ENCODE measurements around the gene PSMD14.
"Not testable (repeated sequence)": the region's sequence is repeated elsewhere in the genome, so short reads cannot be mapped to it uniquely, and the experiment has no call there.

The PSMD14 gene

DNA sequence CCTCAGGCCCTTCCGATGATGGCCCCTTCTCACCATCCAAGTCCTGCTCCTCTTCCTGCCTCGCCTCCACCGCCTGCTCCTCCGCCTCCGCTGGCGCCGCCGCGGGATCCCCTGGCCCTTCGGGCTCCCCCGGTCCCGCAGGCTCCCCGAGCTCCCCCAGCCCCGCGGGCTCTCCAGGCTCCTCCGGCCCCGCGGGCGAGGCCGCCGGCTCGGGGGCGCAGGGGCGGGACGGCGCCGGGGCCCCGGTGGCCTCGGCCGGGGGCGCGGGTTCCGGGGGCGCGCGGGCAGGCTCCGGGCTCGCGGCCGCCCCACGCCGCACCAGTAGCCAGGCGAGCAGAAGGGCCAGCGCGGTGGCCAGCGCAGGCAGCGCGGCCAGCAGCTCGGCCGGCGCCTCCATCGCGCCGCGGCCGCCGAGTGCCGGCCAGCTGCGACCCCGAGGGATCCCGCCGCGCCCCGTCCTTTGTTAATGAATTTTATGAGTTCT, 32.7 kb downstream of the PSMD14 start:
- H3K27me3 ChIP-seq (ENCODE audit: control insufficient read depth, insufficient read depth, low read length); H3K27ac ChIP-seq (ENCODE audit: low read length); H3K9me3 ChIP-seq (ENCODE audit: control insufficient read depth, low read depth, low read length); H3K9ac ChIP-seq (ENCODE audit: low read length); H3K4me1 ChIP-seq (ENCODE audit: control insufficient read depth, low read depth, low read length); H3K36me3 ChIP-seq (ENCODE audit: control insufficient read depth, low read depth, low read length); H3K4me3 ChIP-seq (ENCODE audit: low read length): not testable (repeated sequence)

GRCh38 chr2:161343235-161343634, 35.0 kb downstream of the PSMD14 start:
- Histone ChIP-seq H3K9ac (ENCODE audit: low read length) (no peak overlapping the region), H3K36me3 (ENCODE audit: control insufficient read depth, low read depth, low read length) (peaks cover 5% of the 10 kb centered on the region), H3K27ac (ENCODE audit: low read length) (no peak overlapping the region), H3K9me3 (ENCODE audit: control insufficient read depth, low read depth, low read length) (no peaks in the 10 kb centered on the region), H3K4me1 (ENCODE audit: control insufficient read depth, low read depth, low read length) (no peaks in the 10 kb centered on the region), H3K4me3 (ENCODE audit: low read length) (no peak overlapping the region), H3K27me3 (ENCODE audit: control insufficient read depth, insufficient read depth, low read length) (no peaks in the 10 kb centered on the region)

DNA sequence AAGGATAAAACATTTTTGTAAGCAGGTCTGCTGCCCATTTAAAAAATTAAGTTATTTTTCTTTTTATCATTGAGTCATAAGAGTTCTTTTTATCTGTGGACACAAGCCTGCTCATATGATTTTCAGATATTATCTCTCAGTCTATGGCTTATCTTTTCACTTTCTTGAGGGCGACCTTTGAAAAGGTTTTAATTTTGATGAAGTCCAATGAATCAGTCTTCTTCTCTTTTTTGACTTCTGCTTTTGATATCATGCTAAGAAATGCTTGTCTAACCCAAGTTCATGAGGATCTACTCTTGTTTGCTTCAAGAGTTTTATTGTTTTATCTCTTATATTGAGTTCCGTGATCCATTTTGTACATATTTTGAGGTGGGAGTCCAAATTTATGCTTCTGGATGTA, 36.5 kb downstream of the PSMD14 start:
- Histone ChIP-seq H3K36me3 (ENCODE audit: control insufficient read depth, low read depth, low read length) (no peaks in the 10 kb centered on the region), H3K9ac (ENCODE audit: low read length) (no peak overlapping the region), H3K27me3 (ENCODE audit: control insufficient read depth, insufficient read depth, low read length) (no peaks in the 10 kb centered on the region), H3K27ac (ENCODE audit: low read length) (no peak overlapping the region), H3K4me3 (ENCODE audit: low read length) (no peak overlapping the region), H3K4me1 (ENCODE audit: control insufficient read depth, low read depth, low read length) (no peaks in the 10 kb centered on the region), H3K9me3 (ENCODE audit: control insufficient read depth, low read depth, low read length) (no peaks in the 10 kb centered on the region)

DNA sequence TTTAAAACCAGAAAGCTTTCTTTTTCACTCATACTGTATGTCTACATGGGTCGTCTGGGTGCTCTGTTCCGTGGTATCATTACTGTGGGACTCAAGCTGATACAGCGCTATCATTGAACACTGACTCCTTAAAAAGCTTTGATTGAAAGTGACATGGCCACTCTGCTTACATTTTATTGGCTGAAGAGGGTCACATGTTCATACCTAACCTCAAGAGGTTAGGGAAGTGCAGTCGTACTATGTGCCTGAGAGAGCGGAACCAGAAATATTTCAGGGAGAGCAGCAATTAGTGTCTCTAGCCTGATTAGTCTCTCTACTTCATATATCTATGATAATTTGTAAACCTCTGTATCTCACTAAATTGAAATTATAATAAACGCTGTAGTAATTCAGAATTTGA, 43.5 kb downstream of the PSMD14 start:
- H3K9ac ChIP-seq (ENCODE audit: low read length) = no peak overlapping the region
- H3K9me3 ChIP-seq (ENCODE audit: control insufficient read depth, low read depth, low read length) = no peaks in the 10 kb centered on the region
- no peak overlapping the region for H3K4me3 ChIP-seq (ENCODE audit: low read length)
- H3K27me3 ChIP-seq (ENCODE audit: control insufficient read depth, insufficient read depth, low read length) = no peaks in the 10 kb centered on the region
- H3K27ac ChIP-seq (ENCODE audit: low read length) = no peak overlapping the region
- H3K4me1 ChIP-seq (ENCODE audit: control insufficient read depth, low read depth, low read length) = peaks cover 8% of the 10 kb centered on the region
- no peaks in the 10 kb centered on the region for H3K36me3 ChIP-seq (ENCODE audit: control insufficient read depth, low read depth, low read length)

DNA sequence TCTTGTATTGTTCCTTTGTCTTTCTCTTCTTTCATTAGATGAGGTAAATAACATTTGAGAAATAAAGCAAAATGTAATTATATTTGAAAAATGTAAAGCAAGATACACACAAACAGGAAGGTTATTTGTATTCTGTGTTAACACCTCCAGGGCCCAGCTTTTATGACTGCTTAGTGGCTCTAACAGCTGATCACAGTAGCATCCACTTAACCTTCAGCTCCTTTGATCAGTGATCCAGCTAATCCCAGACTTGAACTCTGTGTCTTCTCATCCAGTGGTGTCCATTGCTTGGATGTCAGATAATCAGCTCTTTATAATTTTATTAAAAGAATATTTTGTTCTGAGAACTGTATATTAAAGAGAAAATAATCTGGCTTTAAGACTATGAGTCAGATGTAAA, 44.5 kb downstream of the PSMD14 start:
- Histone ChIP-seq H3K9ac (ENCODE audit: low read length) (no peak overlapping the region), H3K27me3 (ENCODE audit: control insufficient read depth, insufficient read depth, low read length) (no peaks in the 10 kb centered on the region), H3K36me3 (ENCODE audit: control insufficient read depth, low read depth, low read length) (no peaks in the 10 kb centered on the region), H3K4me3 (ENCODE audit: low read length) (no peak overlapping the region), H3K27ac (ENCODE audit: low read length) (no peak overlapping the region), H3K9me3 (ENCODE audit: control insufficient read depth, low read depth, low read length) (no peaks in the 10 kb centered on the region), H3K4me1 (ENCODE audit: control insufficient read depth, low read depth, low read length) (peaks cover 8% of the 10 kb centered on the region)

DNA sequence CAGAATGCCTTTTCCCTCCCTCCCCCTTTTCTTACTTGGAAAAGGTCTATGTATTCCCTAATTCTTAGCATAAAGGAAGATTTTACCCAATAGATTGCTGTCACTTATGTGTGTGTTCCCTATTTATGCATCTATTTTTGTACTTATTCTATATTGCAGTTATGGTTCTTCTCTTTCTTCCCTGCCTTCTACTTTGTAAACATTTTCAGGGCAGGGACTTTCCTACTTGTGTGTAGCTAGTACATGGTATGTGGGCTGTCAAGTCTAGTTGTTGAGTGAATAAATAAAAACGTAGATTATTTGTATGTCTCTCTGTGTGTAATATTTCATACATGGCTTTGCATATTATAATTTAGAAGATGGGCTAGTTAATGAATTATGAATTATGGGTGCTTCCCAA, 45.3 kb downstream of the PSMD14 start:
- H3K36me3 ChIP-seq (ENCODE audit: control insufficient read depth, low read depth, low read length) = no peaks in the 10 kb centered on the region
- no peak overlapping the region for H3K27ac ChIP-seq (ENCODE audit: low read length)
- peaks cover 8% of the 10 kb centered on the region for H3K4me1 ChIP-seq (ENCODE audit: control insufficient read depth, low read depth, low read length)
- no peaks in the 10 kb centered on the region for H3K9me3 ChIP-seq (ENCODE audit: control insufficient read depth, low read depth, low read length)
- no peaks in the 10 kb centered on the region for H3K27me3 ChIP-seq (ENCODE audit: control insufficient read depth, insufficient read depth, low read length)
- H3K9ac ChIP-seq (ENCODE audit: low read length) = no peak overlapping the region
- H3K4me3 ChIP-seq (ENCODE audit: low read length) = no peak overlapping the region

- H3K27me3 ChIP-seq (ENCODE audit: control insufficient read depth, insufficient read depth, low read length) = no peaks in the 10 kb centered on the region
- H3K36me3 ChIP-seq (ENCODE audit: control insufficient read depth, low read depth, low read length) = no peaks in the 10 kb centered on the region
- H3K4me1 ChIP-seq (ENCODE audit: control insufficient read depth, low read depth, low read length) = peaks cover 8% of the 10 kb centered on the region
- no peak overlapping the region for H3K27ac ChIP-seq (ENCODE audit: low read length)
- H3K4me3 ChIP-seq (ENCODE audit: low read length) = no peak overlapping the region
- no peak overlapping the region for H3K9ac ChIP-seq (ENCODE audit: low read length)
- no peaks in the 10 kb centered on the region for H3K9me3 ChIP-seq (ENCODE audit: control insufficient read depth, low read depth, low read length)
These were observed 45.9 kb downstream of the PSMD14 start for GRCh38 chr2:161354106-161354505.

DNA sequence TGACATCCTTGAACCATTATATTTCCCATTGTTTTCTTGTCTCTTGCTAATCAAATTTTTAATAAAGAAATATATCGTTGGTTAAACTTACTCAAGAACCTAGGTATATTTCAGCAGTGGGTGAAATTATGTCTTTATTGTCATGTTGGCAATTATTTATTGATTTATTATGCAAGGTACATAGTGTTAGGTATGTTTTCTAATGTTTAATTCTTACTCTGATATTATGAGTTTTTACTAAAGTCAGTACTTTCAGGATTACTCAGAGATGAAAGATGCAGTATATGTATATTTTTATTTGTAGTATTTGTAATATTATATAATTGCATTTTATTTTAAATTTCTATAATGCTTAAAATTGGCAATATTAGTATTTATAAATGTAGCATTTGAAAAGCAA, 46.9 kb downstream of the PSMD14 start:
- no peak overlapping the region for H3K9ac ChIP-seq (ENCODE audit: low read length)
- no peak overlapping the region for H3K27ac ChIP-seq (ENCODE audit: low read length)
- no peaks in the 10 kb centered on the region for H3K9me3 ChIP-seq (ENCODE audit: control insufficient read depth, low read depth, low read length)
- no peak overlapping the region for H3K4me3 ChIP-seq (ENCODE audit: low read length)
- peaks cover 8% of the 10 kb centered on the region for H3K4me1 ChIP-seq (ENCODE audit: control insufficient read depth, low read depth, low read length)
- no peaks in the 10 kb centered on the region for H3K36me3 ChIP-seq (ENCODE audit: control insufficient read depth, low read depth, low read length)
- no peaks in the 10 kb centered on the region for H3K27me3 ChIP-seq (ENCODE audit: control insufficient read depth, insufficient read depth, low read length)

- H3K4me3 ChIP-seq (ENCODE audit: low read length) = no peak overlapping the region
- no peaks in the 10 kb centered on the region for H3K27me3 ChIP-seq (ENCODE audit: control insufficient read depth, insufficient read depth, low read length)
- H3K4me1 ChIP-seq (ENCODE audit: control insufficient read depth, low read depth, low read length) = peaks cover 8% of the 10 kb centered on the region
- H3K9me3 ChIP-seq (ENCODE audit: control insufficient read depth, low read depth, low read length) = peaks cover 3% of the 10 kb centered on the region
- H3K27ac ChIP-seq (ENCODE audit: low read length) = no peak overlapping the region
- H3K9ac ChIP-seq (ENCODE audit: low read length) = no peak overlapping the region
- no peaks in the 10 kb centered on the region for H3K36me3 ChIP-seq (ENCODE audit: control insufficient read depth, low read depth, low read length)
These were observed 47.8 kb downstream of the PSMD14 start for GRCh38 chr2:161355983-161356382.

- H3K36me3 ChIP-seq (ENCODE audit: control insufficient read depth, low read depth, low read length) = no peaks in the 10 kb centered on the region
- H3K27me3 ChIP-seq (ENCODE audit: control insufficient read depth, insufficient read depth, low read length) = no peaks in the 10 kb centered on the region
- peaks cover 12% of the 10 kb centered on the region for H3K9me3 ChIP-seq (ENCODE audit: control insufficient read depth, low read depth, low read length)
- peaks cover 8% of the 10 kb centered on the region for H3K4me1 ChIP-seq (ENCODE audit: control insufficient read depth, low read depth, low read length)
- H3K4me3 ChIP-seq (ENCODE audit: low read length) = no peak overlapping the region
- no peak overlapping the region for H3K27ac ChIP-seq (ENCODE audit: low read length)
- H3K9ac ChIP-seq (ENCODE audit: low read length) = no peak overlapping the region
These were observed 48.9 kb downstream of the PSMD14 start for GRCh38 chr2:161357097-161357496.

GRCh38 chr2:161358838-161359237, 50.6 kb downstream of the PSMD14 start:
- Histone ChIP-seq H3K36me3 (ENCODE audit: control insufficient read depth, low read depth, low read length) (no peaks in the 10 kb centered on the region), H3K4me3 (ENCODE audit: low read length) (no peak overlapping the region), H3K27me3 (ENCODE audit: control insufficient read depth, insufficient read depth, low read length) (no peaks in the 10 kb centered on the region), H3K4me1 (ENCODE audit: control insufficient read depth, low read depth, low read length) (peaks cover 8% of the 10 kb centered on the region), H3K9me3 (ENCODE audit: control insufficient read depth, low read depth, low read length) (peaks cover 24% of the 10 kb centered on the region), H3K27ac (ENCODE audit: low read length) (no peak overlapping the region), H3K9ac (ENCODE audit: low read length) (no peak overlapping the region)

DNA sequence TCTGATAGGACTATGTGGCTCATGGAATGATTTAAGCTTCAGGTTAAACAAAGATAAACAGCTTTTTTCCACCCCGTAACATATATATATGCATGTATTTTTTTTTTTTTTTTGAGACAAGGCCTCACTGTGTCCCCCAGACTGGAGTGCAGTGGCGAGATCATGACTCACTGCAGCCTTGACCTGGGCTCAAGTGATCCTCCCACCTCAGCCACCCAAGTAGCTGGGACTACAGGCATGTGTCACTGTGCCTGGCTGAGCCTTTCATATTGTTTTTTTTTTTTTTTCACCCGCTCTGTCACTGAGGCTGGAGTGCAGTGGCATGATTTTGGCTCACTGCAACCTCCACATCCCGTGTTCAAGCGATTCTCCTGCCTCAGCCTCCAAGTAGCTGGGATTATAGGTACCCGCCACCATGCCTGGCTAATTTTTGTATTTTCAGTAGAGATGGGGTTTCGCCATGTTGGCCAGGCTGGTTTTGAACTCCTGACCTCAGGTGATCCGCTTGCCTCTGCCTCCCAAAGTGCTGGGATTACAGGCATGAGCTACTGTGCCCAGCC, 52.0 kb downstream of the PSMD14 start:
- H3K27ac ChIP-seq (ENCODE audit: low read length); H3K27me3 ChIP-seq (ENCODE audit: control insufficient read depth, insufficient read depth, low read length); H3K9ac ChIP-seq (ENCODE audit: low read length); H3K4me3 ChIP-seq (ENCODE audit: low read length); H3K36me3 ChIP-seq (ENCODE audit: control insufficient read depth, low read depth, low read length); H3K4me1 ChIP-seq (ENCODE audit: control insufficient read depth, low read depth, low read length): not testable (repeated sequence)
- peaks cover 24% of the 10 kb centered on the region for H3K9me3 ChIP-seq (ENCODE audit: control insufficient read depth, low read depth, low read length)
